C4-2B (cell line): ENCODE measurements around the gene TAOK2.

Experiments
- CTCF ChIP-seq: fragments of 450-650 bp; conservative IDR thresholded peaks from 2 replicates; pipeline ENCODE4 v1.5.1; 2017; ENCODE audit warnings: mild to moderate bottlenecking
- ZFX ChIP-seq: fragments of 450-650 bp; IDR thresholded peaks from 2 replicates; pipeline ENCODE4 v1.6.1; 2017

DNA sequence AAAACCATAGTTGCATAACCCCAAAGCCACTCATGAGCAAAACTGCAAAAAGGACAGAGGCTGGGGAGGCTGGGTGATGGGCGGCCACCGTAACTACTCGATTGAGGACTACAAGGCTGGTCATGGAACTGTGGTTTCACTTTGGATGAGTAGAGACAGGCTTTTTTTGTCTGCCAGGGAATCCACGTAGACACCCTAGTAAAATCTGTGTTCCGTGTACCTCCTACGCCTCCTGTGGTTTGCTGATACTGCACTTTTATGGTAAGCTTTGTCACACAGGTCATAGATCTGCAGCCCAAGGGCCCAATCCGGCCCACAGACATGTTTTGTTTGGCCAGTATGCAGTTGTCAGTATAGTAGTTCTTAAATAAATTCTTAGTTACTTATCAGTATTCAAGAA lies 59.6 kb downstream of the TAOK2 start:
- TF ChIP-seq CTCF (no peak), ZFX (no peak)
